ENCODE measurements around the gene AGBL5. TPM values are rescaled to one million over a fixed set of nuclear protein-coding genes. Genes with fewer than 3 reads are reported as not detected.

AGBL5 gene
- total and polyA plus RNA-seq, 9 of the 15 experiments (the other 6 are each of a cell fraction or from before 2014, with no cell fraction given), result 3.3 to 52.7 (median 26.2) TPM

- TF ChIP-seq ATF3 (IDR thresholded peaks at IDR 0.05) (peak; percentile 24; the same call in 1 of the 2 replicates), ATF3 (CRISPR knock-in tag; conservative IDR thresholded peaks at IDR 0.05) (no peak), STAG1 (CRISPR knock-in tag; IDR thresholded peaks at IDR 0.05; ENCODE audit: borderline replicate concordance) (no peak), ARHGAP35 (IDR thresholded peaks at IDR 0.05; ENCODE audit: partially characterized antibody) (no peak), TSC22D4 (tag; IDR thresholded peaks at IDR 0.05) (no peak), HMGXB4 (CRISPR knock-in tag; IDR thresholded peaks at IDR 0.05) (no peak), RBM25 (IDR thresholded peaks at IDR 0.05; ENCODE audit: low read depth, low read length, severe bottlenecking) (peak; percentile 49), VEZF1 (CRISPR knock-in tag; IDR thresholded peaks at IDR 0.05) (no peak), FOSL1 (tag; conservative IDR thresholded peaks at IDR 0.05) (peak; percentile 36; the same call in 1 of the 2 replicates), NR4A1 (CRISPR knock-in tag; IDR thresholded peaks at IDR 0.05) (no peak), NR4A1 (tag; IDR thresholded peaks at IDR 0.05) (no peak), KDM1A (IDR thresholded peaks at IDR 0.05) (peak in 1 of 2 experiments; percentile 39; a peak in 1 of 4 replicates), NCOA4 (IDR thresholded peaks at IDR 0.05; ENCODE audit: partially characterized antibody) (no peak), GABPB1 (CRISPR knock-in tag; IDR thresholded peaks at IDR 0.05) (no peak), KLF1 (tag; IDR thresholded peaks at IDR 0.05) (no peak), XRCC4 (IDR thresholded peaks at IDR 0.05; ENCODE audit: extremely low read depth, insufficient read depth, insufficient read length) (no peak), CSDE1 (IDR thresholded peaks at IDR 0.05) (no peak), ZNF57 (CRISPR knock-in tag; IDR thresholded peaks at IDR 0.05) (no peak), CHD1 (IDR thresholded peaks at IDR 0.05; ENCODE audit: low read length) (no peak), ZNF316 (IDR thresholded peaks at IDR 0.05) (no peak), PREB (CRISPR knock-in tag; IDR thresholded peaks at IDR 0.05) (no peak), E2F3 (CRISPR knock-in tag; IDR thresholded peaks at IDR 0.05) (no peak), ZC3H4 (CRISPR knock-in tag; IDR thresholded peaks at IDR 0.05; ENCODE audit: borderline replicate concordance) (no peak), ETS1 (conservative IDR thresholded peaks at IDR 0.05; ENCODE audit: control insufficient read depth, low read depth, low read length) (no peak), ZNF121 (CRISPR knock-in tag; conservative IDR thresholded peaks at IDR 0.05) (peak; percentile 96)
Measured at GRCh38 chr2:27029051-27029450, 22.4 kb upstream of the AGBL5 start (continued).
